GM13977 (cell line): Measurements from ENCODE around the gene SELE.

ENCODE experiments used
- DNase-seq: peaks from one replicate; pipeline ENCODE4 v3.0.0; 2012; ENCODE audit warnings: low spot score
- CTCF ChIP-seq: IDR thresholded peaks from 2 replicates; pipeline ENCODE4 v1.5.1; 2012; ENCODE audit warnings: mild to moderate bottlenecking, control low read depth; ENCODE audit not compliant: insufficient read depth; ENCODE audit errors: extremely low read depth, missing control alignments
- in situ Hi-C: fragments of 300-500 bp; cut with MboI; formaldehyde crosslinking; loops from one replicate; pipeline ENCODE4 v1.12.0; 2022; ENCODE audit warnings: low sequenced_read_pairs, low pct_unique_long_range_greater_than_20kb, mixed read lengths, inconsistent platforms; ENCODE audit not compliant: unreplicated experiment

The SELE gene

GRCh38 chr1:169765580-169766331 is 31.9 kb upstream of the SELE start:
- no peak for TF ChIP-seq CTCF
- in situ Hi-C loops = no loop called here
- DNase-seq = no peak

GRCh38 chr1:169764919-169765318 is 31.0 kb upstream of the SELE start:
- in situ Hi-C loops = no loop called here
- no peak for TF ChIP-seq CTCF

GRCh38 chr1:169762699-169763098 is 28.8 kb upstream of the SELE start:
- TF ChIP-seq CTCF = no peak
- no peak for DNase-seq
- in situ Hi-C loops = no loop called here

More at GRCh38 chr1:169764919-169765318, 31.0 kb upstream of the SELE start:
- DNase-seq = no peak

- TF ChIP-seq CTCF = no peak
- no peak for DNase-seq
- in situ Hi-C loops = no loop called here
These were observed 25.2 kb upstream of the SELE start for GRCh38 chr1:169759038-169759437.

GRCh38 chr1:169753549-169753948 is 19.7 kb upstream of the SELE start:
- DNase-seq = no peak
- no peak for TF ChIP-seq CTCF
- in situ Hi-C loops = no loop called here

- in situ Hi-C loops = no loop called here
- TF ChIP-seq CTCF = no peak
- DNase-seq = no peak
These were observed 16.2 kb upstream of the SELE start for GRCh38 chr1:169750041-169750440.
